SK-N-SH treated with all-trans-retinoic acid at 6 μM for 48 hours (cell line): ENCODE results near the gene TSG101.

Experiments
- ARNTL ChIP-seq: fragments of 450-650 bp; formaldehyde crosslinking; IDR thresholded peaks from 2 replicates; pipeline ENCODE4 v1.5.0; 2020; ENCODE audit warnings: low read depth, mild to moderate bottlenecking, moderate library complexity, borderline replicate concordance
- CREB5 ChIP-seq: fragments of 250-450 bp; sonication (Bioruptor Pico); IDR thresholded peaks from 2 replicates; pipeline ENCODE4 v1.5.1; 2020; ENCODE audit warnings: low read depth, mild to moderate bottlenecking, moderate library complexity
- CSDC2 ChIP-seq: fragments of 250-450 bp; sonication (Bioruptor Pico); IDR thresholded peaks from 2 replicates; pipeline ENCODE4 v1.5.0; 2020; ENCODE audit warnings: mild to moderate bottlenecking, moderate library complexity
- ESRRG ChIP-seq: fragments of 250-450 bp; sonication (Bioruptor Pico); IDR thresholded peaks from 2 replicates; pipeline ENCODE4 v1.6.1; 2021; ENCODE audit warnings: mild to moderate bottlenecking
- PATZ1 ChIP-seq: fragments of 250-450 bp; sonication (Bioruptor Pico); IDR thresholded peaks from 2 replicates; pipeline ENCODE4 v1.8.0; 2020; ENCODE audit warnings: mild to moderate bottlenecking, moderate library complexity, borderline replicate concordance
- POU6F1 ChIP-seq: fragments of 250-450 bp; sonication (Bioruptor Pico); IDR thresholded peaks from 2 replicates; pipeline ENCODE4 v1.8.0; 2021; ENCODE audit warnings: low read depth, mild to moderate bottlenecking, moderate library complexity, borderline replicate concordance
- RARB ChIP-seq: fragments of 250-450 bp; sonication (Bioruptor Pico); IDR thresholded peaks from 2 replicates; pipeline ENCODE4 v1.8.0; 2021; ENCODE audit warnings: mild to moderate bottlenecking, moderate library complexity
- TSHZ2 ChIP-seq: fragments of 250-450 bp; sonication (Bioruptor Pico); IDR thresholded peaks from 2 replicates; pipeline ENCODE4 v1.5.0; 2020; ENCODE audit warnings: mild to moderate bottlenecking, moderate library complexity
- ZC3H10 ChIP-seq: fragments of 250-450 bp; sonication (Bioruptor Pico); IDR thresholded peaks from 2 replicates; pipeline ENCODE4 v1.5.1; 2021; ENCODE audit warnings: mild to moderate bottlenecking, moderate library complexity
- ZFP3 ChIP-seq: fragments of 250-450 bp; sonication (Bioruptor Pico); IDR thresholded peaks from 2 replicates; pipeline ENCODE4 v1.5.0; 2020; ENCODE audit warnings: mild to moderate bottlenecking, moderate library complexity
- ZFP30 ChIP-seq: fragments of 450-650 bp; formaldehyde crosslinking; IDR thresholded peaks from 2 replicates; pipeline ENCODE4 v1.5.0; 2022; ENCODE audit warnings: mild to moderate bottlenecking, moderate library complexity
- ZNF565 ChIP-seq: fragments of 450-650 bp; formaldehyde crosslinking; conservative IDR thresholded peaks from 2 replicates; pipeline ENCODE4 v1.5.0; 2020; ENCODE audit warnings: low read depth, mild to moderate bottlenecking, moderate library complexity
- ZNF70 ChIP-seq: fragments of 450-650 bp; formaldehyde crosslinking; IDR thresholded peaks from 2 replicates; pipeline ENCODE4 v1.5.0; 2020; ENCODE audit warnings: mild to moderate bottlenecking, moderate library complexity
- ZNF8 ChIP-seq: fragments of 450-650 bp; formaldehyde crosslinking; IDR thresholded peaks from 2 replicates; pipeline ENCODE4 v1.5.0; 2020; ENCODE audit warnings: mild to moderate bottlenecking, moderate library complexity

DNA sequence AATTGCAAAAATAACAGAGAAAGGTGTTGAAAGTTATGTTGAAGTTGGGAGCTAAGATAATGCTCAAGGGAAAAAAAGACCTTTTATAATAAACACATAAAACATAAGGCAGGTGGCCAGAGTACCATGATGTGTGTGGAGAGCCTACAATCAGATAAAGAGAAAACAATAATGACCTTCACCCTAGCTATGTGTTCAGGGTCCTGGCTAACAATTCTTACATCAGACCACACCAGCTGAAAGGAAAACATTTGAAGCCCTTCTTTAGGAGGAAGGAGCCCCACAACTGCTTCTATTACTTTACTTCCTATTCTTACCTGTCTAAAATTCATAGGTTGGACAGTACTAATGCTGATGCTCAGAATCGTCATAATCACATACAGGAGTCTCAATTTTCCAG lies 2.5 kb downstream of the TSG101 start:
- TF ChIP-seq CREB5 (CRISPR knock-in tag) (no peak), ZFP30 (CRISPR knock-in tag) (no peak), ARNTL (CRISPR knock-in tag) (no peak), RARB (CRISPR knock-in tag) (no peak), POU6F1 (CRISPR knock-in tag) (no peak), ZNF565 (CRISPR knock-in tag) (no peak), ESRRG (CRISPR knock-in tag) (no peak), PATZ1 (CRISPR knock-in tag) (no peak), TSHZ2 (CRISPR knock-in tag) (no peak), ZNF70 (no peak), ZC3H10 (no peak), CSDC2 (CRISPR knock-in tag) (no peak), ZNF8 (CRISPR knock-in tag) (no peak), ZFP3 (CRISPR knock-in tag) (no peak)
